DMS79 (cell line): ENCODE data around the gene ADAM23.

Experiments
- DNase-seq: peaks from one replicate; lab custom pipeline; 2025; lab: John Stamatoyannopoulos, UW

ADAM23 gene

GRCh38 chr2:206502729-206503128 lies 59.4 kb downstream of the ADAM23 start:
- no peak for DNase-seq

GRCh38 chr2:206511283-206511682 lies 68.0 kb downstream of the ADAM23 start:
- DNase-seq, result no peak

DNA sequence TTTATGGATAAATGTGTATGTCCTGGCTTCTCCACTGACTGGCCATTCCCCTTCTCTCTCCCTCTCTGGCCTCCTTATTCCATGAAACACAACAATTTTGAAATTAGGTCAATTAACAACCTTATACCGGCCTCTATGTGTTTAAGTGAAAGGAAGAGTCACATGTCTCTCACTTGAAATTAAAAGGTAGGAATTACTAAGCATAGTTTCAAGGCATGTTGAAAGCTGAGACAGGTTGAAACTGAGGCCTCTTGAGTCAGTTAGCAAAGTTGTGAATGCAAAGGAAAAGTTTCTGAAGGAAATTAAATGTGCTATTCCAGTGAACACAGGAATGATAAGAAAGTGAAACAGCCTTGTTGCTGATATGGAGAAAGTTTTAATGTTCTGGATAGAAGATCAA lies 69.7 kb downstream of the ADAM23 start:
- DNase-seq, result no peak

DNA sequence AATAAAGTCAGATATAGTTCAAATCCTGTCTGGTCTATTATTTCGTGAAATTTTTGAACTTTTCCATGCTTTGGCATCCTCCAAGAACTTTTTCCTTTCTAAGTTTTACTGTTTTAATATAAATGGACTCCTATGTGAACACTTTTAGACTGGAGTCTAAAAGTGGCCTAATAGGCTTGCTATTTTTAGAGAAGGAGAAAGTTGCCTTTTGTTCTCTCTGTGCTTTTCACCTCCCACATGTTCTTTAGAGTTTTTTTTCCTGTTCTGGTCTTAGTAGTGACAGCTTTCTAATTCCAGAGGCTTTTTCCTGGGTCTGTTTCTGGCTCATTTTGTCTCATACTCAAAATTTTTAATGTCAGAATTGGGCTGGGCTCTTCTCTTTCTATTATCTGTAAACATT lies 72.2 kb downstream of the ADAM23 start:
- DNase-seq, result no peak

DNA sequence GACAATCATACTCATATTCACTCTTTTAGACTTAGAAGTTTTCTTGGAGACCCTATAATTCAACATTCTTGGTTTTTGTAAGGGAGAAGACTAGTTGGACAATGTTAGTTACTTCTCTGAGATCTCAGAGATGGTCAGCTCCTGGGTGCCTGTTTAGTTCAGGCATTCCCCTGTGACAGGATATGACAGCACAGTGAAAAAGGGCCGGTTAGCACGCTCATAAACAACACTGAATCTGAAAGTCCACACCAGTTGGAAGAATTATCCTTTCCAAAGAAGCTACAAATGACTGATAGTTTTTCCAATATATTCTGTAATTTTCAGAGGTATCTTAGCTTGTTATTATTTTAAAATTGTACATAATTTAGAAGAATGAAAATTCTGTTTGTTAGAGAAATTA lies 75.7 kb downstream of the ADAM23 start:
- no peak for DNase-seq

- DNase-seq, result no peak
Observed at GRCh38 chr2:206520450-206520849, 77.1 kb downstream of the ADAM23 start.

DNA sequence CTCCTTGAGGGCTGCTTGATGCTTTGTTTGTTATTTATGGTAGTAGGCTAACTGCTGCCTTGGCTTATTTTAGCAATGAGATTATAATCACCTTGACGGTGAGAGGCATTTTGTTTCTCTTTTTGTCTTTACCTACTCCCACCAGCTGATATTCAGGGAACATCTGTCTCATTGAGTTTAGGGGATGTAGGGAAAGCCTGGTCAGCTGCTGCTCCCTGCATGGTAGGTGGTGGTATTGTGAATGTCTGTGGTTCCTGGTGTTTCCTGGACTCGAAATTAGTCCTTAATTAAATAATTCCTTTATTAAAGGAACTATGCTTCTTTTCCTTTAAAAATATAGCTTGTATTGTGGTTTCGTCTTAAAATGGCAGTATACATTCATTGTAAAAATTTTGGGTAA lies 77.8 kb downstream of the ADAM23 start:
- no peak for DNase-seq

DNA sequence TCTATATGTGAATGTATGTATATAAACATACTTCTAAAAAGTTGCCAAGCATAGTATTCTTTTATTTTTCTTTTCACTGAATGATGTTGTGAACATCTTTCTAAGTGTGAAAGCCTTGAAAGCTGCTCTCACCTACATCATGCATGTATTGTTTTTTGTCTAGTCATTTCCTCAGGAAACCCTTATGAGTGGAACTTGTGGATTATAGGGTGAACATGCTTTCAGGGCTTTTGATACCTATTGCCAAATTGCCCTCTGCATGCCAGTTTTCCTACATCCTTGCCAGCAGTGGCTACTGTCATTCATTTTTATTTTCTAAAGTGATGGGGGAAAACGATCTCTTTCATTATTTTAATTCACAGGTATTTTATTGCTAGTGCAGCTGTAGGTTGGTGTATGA lies 78.3 kb downstream of the ADAM23 start:
- DNase-seq, result no peak

DNA sequence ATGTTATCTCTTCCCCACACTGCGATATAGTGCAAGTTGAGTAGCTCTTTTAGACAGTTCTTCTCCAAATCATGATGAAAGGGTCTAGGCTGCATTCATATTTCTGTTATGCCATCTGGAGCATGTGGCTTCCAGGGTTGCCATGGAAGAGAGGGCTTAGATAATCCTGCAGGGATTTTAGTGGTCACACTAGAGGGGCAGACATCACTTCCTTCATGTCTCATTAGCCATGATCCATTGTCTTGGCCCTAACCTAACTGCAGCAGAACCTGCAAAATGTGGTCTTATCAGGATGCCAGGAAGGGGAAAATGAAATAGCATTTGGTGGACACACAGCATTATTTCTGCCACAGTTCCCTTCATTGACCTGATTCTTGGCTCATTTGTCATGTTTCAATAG lies 83.1 kb downstream of the ADAM23 start:
- no peak for DNase-seq

DNA sequence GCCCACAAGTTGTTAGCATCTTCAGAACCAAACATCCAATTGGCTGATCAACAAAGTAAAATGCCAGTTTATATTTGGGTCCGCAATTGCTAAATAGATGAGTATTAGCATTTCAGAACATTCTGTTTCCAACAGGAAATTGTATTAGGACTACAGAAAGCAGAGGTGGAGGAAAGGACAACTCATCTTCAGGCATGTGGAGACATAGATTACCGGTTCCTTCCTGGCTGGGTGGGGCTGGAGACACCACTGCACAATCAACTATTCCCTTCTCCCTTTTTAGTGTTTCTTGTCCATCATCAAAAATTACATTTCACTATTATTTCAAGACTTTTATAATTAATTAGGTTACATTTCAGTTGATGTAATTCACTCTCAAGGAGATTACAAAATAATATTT lies 83.8 kb downstream of the ADAM23 start:
- no peak for DNase-seq

- no peak for DNase-seq
Observed at GRCh38 chr2:206530727-206531126, 87.4 kb downstream of the ADAM23 start.

- no peak for DNase-seq
Observed at GRCh38 chr2:206531996-206532543, 88.7 kb downstream of the ADAM23 start.

DNA sequence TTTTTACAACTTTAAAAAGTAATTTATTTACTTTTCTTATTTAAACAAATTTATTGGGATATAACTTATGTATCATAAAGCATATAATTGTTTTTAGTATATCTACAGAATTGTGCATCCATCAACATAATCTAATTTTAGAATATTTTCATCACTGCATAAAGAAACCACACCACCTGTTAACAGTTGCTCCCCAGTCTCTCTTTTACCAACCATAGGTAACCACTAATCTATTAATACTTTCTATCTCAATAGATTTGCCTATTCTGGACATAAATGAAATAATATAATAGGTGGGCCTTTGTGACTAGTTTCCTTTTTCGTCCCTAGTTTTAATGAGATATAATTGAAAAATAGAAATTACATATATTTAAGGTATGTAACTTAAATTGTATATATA lies 90.6 kb downstream of the ADAM23 start:
- no peak for DNase-seq

GRCh38 chr2:206535260-206535986 lies 92.1 kb downstream of the ADAM23 start:
- no peak for DNase-seq

DNA sequence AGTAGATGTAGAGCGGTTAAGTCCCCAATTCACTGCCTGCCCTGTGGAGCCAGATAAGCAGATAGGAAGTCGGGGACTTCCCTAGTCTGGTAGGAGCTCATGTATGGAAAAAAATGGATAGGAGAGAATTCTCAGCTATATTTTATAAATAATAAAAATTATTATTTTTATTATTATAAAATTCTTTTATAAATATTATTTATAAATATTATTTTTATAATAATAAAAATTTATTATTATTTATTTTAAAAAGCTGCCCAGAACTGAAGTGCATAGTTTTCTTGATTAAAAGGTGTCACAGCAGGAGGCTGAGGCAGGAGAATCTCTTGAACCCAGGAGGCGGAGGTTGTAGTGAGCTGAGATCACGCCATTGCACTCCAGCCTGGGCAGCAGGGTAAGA lies 97.4 kb downstream of the ADAM23 start:
- DNase-seq, result no peak

GRCh38 chr2:206543073-206543472 lies 99.7 kb downstream of the ADAM23 start:
- no peak for DNase-seq

- DNase-seq, result no peak
Observed at GRCh38 chr2:206548383-206548782, 105.1 kb downstream of the ADAM23 start.

GRCh38 chr2:206555721-206556120 lies 112.4 kb downstream of the ADAM23 start:
- no peak for DNase-seq

DNA sequence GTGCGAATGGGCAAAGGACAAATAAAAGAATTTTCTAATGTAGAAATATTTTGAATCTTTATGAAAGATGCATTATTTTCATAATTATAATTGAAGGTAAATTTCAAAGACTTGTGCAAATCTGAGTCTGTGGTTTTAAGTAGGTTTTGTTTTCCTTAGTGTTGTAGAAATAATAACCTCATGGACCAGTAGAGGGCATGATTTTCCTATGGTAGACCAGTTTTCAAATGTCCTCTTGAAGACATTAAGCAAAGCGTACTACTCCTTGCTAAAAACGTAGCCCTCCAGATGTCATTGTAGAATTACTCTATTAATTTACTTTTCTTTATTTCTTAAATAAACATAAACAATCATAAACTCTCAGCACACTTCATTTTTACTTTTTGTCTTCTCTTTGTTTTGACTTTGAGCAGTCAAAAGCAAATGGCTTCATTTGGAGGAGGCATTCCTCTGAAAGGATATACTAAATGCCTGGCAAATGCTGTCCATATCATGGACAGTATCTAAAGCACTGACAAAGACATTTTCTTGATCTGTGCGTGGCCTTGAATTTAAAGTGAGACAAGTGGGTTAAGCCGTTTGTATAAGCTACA lies 113.1 kb downstream of the ADAM23 start:
- DNase-seq, result peak; percentile 4

GRCh38 chr2:206557321-206557720 lies 114.0 kb downstream of the ADAM23 start:
- DNase-seq, result no peak

DNA sequence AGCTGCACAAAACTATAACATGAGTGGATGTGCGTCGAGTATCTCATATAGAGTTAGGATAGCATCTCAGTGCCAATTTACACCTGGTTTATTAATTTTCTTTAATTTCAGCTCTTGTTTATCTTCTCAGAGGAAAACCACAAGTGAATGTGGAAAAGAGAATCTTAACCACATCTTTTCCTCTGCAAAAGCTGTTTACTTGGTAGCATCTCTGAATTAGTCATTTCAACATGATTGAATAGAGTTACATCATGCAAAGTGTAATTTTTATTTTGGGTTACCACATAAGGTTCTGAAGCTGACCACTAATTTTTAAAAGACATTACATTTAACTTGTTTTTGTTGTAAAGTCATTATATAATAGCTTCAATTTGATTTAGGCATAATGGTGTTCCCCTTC lies 115.2 kb downstream of the ADAM23 start:
- DNase-seq, result no peak

DNA sequence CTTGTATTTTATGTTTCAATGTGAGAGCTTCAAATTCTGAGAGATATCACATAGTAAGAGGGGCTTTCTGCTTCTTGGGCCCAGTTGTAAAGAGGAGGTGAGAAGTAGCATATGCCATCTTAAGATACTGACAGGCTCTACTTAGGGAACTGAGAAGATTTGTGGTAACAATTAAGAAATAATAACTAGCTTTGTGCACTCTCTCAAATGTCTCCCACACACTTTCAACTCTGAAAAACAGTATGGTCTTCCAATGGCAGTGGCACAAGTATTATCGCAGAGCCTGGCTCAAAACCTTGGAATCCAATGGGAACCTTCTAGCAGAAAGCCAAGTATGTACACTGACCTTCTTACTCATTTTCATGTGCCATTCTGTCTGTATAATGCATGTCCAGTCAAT lies 118.6 kb downstream of the ADAM23 start:
- DNase-seq, result no peak

DNA sequence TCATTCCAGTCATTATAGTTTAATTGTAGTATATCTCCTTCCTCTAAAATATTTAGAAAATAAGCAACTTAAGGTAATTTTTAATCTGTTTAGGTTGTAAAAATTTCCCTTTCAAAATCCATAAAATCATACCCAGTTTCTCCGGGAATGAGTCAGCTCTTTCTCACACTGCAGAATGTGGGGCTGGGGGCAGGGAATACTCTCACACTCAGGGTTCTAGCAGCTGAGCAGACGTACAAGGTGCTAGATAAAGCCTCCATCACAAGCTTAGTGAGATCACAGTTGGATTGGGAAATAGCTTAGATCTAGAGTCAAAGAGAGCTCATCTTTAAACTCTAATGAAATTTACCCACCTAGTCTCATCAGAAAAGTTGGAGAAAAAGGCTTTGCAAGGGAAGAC lies 119.0 kb downstream of the ADAM23 start:
- DNase-seq, result no peak

DNA sequence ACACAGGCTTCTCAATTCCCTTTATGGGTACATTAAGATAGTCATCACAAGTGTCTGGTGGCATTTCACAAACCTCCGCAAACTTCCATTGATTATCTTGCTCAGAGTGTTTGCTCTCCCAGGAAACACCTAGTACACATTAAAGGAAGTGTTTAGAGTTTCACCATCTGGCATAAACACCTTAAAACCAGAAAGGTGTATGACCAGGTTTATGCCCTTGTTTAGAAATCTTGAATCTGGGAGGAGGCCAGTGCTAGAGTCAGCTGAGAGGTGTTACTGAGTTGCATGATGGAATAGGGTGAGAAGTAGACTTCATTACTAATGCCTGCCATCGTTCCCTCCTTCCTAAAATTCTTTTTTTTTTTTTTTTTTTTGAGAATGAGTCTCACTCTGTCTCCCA lies 120.0 kb downstream of the ADAM23 start:
- no peak for DNase-seq
